ENCODE measurements around the gene PRKAG1. TPM values are rescaled to one million over a fixed set of nuclear protein-coding genes. Genes with fewer than 3 reads are reported as not detected.

The PRKAG1 gene
- total and polyA plus RNA-seq, 7 donors: 49.5 to 105 (median 75.1) TPM

DNA sequence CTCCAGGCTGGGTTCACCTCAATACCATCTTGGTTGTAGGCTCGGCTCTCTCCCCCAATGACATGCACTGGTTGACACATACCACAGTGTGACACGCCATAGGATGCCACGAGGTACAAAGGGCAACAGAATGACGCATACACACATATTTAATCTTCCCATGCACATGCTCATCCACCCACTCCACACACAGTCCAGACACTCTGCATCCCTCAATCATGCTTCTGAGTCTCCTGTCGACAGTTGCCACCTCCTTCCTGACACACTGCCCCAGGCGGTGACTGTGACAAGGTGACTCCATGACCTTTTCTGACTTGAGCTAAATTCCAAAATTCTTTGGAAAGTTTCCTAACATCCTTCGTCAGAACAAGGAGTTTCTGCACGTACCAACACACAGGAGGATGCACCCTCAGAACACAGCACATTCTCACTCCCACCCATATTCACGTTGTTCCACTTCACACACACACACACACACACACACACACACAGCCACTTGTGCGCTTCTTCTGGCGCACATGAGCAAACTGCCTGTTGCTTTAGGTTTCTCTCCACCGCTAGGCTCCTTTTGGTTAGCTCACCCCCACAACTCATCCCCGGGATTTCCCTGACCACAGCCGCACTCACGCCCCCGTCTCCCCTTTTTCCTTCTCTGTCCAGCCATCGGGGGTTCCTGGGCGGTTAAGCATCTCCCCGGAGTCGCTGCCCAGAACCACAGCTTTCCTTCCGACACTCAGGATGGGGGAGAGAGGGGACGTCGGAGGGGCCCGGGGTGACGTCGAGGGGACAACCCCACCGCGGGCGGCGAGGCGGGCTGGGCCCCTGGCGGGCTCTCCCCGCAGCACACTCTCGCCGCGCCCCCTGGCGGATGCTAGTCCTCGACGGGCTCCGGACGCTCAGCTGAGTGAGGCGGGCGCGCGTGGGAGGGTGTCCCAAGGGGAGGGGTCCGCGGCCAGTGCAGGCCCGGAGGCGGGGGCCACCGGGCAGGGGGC, 41.0 kb downstream of the PRKAG1 start:
- peak overlapping the region; percentile 54 for H3K4me3 ChIP-seq
- no peak overlapping the region for H3K27ac ChIP-seq
- intact Hi-C loops (cut with DNase I): no loop called here
- peaks cover 34% of the 10 kb centered on the region for H3K4me1 ChIP-seq
- 11 to 15% (median 13%) methylated on average over 35 to 50 of the region's 50 CpGs for WGBS, 3 donors
- H3K36me3 ChIP-seq (ENCODE audit: insufficient read depth in 1 of 2, low read depth in 1 of 2): no peaks in the 10 kb centered on the region
- TF ChIP-seq, protein P1, sequence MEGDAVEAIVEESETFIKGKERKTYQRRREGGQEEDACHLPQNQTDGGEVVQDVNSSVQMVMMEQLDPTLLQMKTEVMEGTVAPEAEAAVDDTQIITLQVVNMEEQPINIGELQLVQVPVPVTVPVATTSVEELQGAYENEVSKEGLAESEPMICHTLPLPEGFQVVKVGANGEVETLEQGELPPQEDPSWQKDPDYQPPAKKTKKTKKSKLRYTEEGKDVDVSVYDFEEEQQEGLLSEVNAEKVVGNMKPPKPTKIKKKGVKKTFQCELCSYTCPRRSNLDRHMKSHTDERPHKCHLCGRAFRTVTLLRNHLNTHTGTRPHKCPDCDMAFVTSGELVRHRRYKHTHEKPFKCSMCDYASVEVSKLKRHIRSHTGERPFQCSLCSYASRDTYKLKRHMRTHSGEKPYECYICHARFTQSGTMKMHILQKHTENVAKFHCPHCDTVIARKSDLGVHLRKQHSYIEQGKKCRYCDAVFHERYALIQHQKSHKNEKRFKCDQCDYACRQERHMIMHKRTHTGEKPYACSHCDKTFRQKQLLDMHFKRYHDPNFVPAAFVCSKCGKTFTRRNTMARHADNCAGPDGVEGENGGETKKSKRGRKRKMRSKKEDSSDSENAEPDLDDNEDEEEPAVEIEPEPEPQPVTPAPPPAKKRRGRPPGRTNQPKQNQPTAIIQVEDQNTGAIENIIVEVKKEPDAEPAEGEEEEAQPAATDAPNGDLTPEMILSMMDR (IDR thresholded peaks at IDR 0.05): peak; percentile 60
- no peaks in the 10 kb centered on the region for H3K9me3 ChIP-seq
- peaks cover 0 to 96% (median 55%) of the 10 kb centered on the region in 3 donors for H3K27me3 ChIP-seq (ENCODE audit: insufficient read depth in 3 of 3, low read length in 2 of 3)
- peak; percentile 75 to 86 for DNase-seq
- peak; percentile 35 to 63 (median 54) for ATAC-seq

DNA sequence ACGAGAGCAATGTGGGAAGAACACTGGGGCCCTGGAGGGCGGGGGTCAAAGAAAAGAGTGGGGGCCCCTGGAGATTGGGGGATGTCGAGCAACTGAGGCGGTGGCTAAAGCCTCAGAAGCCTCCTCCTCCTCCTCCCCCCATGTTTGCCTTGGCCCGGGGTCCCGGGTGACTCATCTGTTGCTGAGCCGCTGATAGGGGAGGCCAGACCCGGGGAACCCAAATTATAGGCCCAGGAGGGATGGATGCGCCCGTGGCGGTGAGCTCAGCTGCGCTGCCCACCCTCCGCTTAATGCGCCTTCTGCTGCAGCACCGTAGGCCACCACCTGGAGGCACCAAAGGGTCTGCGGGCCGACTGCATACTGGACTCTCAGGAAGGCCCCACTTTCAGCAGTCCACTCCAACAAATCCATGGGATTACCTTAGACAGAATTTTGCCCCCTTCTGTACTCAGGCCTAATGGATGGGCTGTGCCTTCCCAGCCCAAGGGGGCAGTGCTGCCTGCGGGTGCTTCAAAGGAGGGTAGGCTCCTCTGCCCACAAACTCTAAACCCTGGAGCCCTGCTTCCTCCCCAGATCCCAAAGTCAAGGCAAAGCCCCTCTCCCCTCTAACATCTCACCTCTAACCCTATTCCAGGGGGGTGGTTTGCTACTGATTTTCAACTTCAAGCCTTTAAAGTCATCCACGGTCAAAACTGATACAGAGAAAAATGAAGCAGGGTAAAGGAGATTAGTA, 44.5 kb downstream of the PRKAG1 start:
- peak; percentile 78 to 85 for DNase-seq
- TF ChIP-seq, protein P1 (IDR thresholded peaks at IDR 0.05): peak; percentile 47
- intact Hi-C loops (cut with DNase I): no loop called here
- Histone ChIP-seq H3K27ac (no peak overlapping the region), H3K36me3 (ENCODE audit: insufficient read depth in 1 of 2, low read depth in 1 of 2) (no peaks in the 10 kb centered on the region), H3K27me3 (ENCODE audit: insufficient read depth in 3 of 3, low read length in 2 of 3) (peaks cover 0 to 96% (median 43%) of the 10 kb centered on the region in 3 donors), H3K4me1 (peaks cover 11% of the 10 kb centered on the region), H3K4me3 (no peak overlapping the region), H3K9me3 (no peaks in the 10 kb centered on the region)
- peak in 3 of 4 donors; percentile 27 to 50 (median 47) for ATAC-seq
- WGBS, 3 donors: 22 to 33% (median 31%) methylated on average over 17 to 19 of the region's 19 CpGs

DNA sequence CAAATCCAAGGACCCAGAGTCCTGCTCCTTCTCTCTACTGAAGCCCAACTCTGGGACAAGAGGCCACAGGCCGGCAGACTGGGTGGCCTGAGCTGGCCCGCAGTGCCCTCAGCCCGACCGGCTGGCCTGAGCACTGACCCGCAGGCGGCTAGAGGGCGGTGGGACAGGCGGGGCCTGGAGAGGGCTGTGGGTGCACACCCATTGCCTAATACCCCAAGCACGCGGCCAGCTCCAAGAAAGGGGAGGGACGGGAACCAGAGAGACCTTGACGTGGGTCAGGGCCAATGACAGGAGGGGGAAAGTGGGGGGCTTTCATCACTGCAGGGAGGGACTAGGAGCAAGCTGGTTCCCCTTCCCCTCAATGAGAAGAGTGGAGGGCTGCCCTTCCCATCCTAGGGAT, 45.0 kb downstream of the PRKAG1 start:
- TF ChIP-seq, protein P1 (IDR thresholded peaks at IDR 0.05): no peak
- Histone ChIP-seq H3K27me3 (ENCODE audit: insufficient read depth in 3 of 3, low read length in 2 of 3) (peaks cover 0 to 96% (median 39%) of the 10 kb centered on the region in 3 donors), H3K4me3 (no peak overlapping the region), H3K36me3 (ENCODE audit: insufficient read depth in 1 of 2, low read depth in 1 of 2) (no peaks in the 10 kb centered on the region), H3K4me1 (peaks cover 6% of the 10 kb centered on the region), H3K27ac (no peak overlapping the region), H3K9me3 (no peaks in the 10 kb centered on the region)
- ATAC-seq: peak in 3 of 4 donors; percentile 38 to 60 (median 41)
- intact Hi-C loops (cut with DNase I): no loop called here
- DNase-seq: peak; percentile 80 to 90
- WGBS, 3 donors: 18 to 20% (median 18%) methylated on average over 12 of the region's 12 CpGs

DNA sequence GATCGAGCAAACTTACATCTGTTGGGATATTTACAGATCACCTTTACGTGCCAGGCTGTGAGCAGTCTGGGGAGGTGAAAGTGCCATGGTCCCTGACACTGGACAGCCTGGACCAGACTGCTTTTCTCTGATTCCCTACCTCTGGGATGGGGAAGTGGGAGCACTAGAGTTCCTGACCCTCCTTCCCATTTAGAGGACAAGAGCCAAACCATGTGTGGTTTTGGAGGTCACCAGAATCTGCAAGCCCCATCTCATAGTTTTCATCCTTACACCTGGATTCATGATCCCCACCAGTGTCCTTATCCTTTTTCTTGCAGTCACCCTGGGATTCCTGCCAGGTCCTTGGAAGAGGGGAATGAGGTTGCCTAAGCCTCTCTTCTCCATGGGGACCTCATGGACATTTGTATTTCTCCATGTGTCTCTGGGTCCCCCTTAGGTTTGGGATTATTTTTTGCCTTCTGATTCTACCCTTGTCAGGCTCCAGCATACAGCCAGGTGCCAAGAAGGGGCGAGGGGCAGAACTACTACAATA, 45.6 kb downstream of the PRKAG1 start:
- TF ChIP-seq, protein P1 (IDR thresholded peaks at IDR 0.05): no peak
- Histone ChIP-seq H3K27ac (no peak overlapping the region), H3K4me3 (no peak overlapping the region), H3K4me1 (peaks cover under 1% of the 10 kb centered on the region), H3K36me3 (ENCODE audit: insufficient read depth in 1 of 2, low read depth in 1 of 2) (no peaks in the 10 kb centered on the region), H3K27me3 (ENCODE audit: insufficient read depth in 3 of 3, low read length in 2 of 3) (peaks cover 0 to 91% (median 34%) of the 10 kb centered on the region in 3 donors), H3K9me3 (no peaks in the 10 kb centered on the region)
- intact Hi-C loops (cut with DNase I): no loop called here
- no peak for DNase-seq
- ATAC-seq: peak in 1 of 4 donors; percentile 26
- WGBS, 3 donors: 19 to 37% (median 26%) methylated on average over 3 of the region's 3 CpGs
